Calu3 (cell line): ENCODE data around the gene ZC3H6. TPM values are rescaled to one million over a fixed set of nuclear protein-coding genes. Genes with fewer than 3 reads are reported as not detected.

Experiments used
- BruUV-seq: library from RNA; stranded (reverse); fragments of 400-500 nt; replicated peaks from 2 replicates; lab custom pipeline; 2021; lab: Mats Ljungman, UMichigan
- CTCF ChIA-PET: fragments of 300-600 bp; sonication (Branson Sonifier 250); formaldehyde crosslinking; loops from one replicate; lab custom pipeline; 2022; ENCODE audit warnings: antibody characterized with exemption; lab: Charles Lee
- DNase-seq: peaks from one replicate; pipeline ENCODE4 v3.0.0; 2022
- H3K27ac Mint-ChIP-seq: one replicate; pipeline ENCODE4 v1.8.0; 2022; ENCODE audit warnings: mixed read lengths; ENCODE audit not compliant: unreplicated experiment
- H3K27me3 Mint-ChIP-seq: one replicate; pipeline ENCODE4 v1.8.0; 2022; ENCODE audit warnings: mixed read lengths; ENCODE audit not compliant: unreplicated experiment
- H3K36me3 Mint-ChIP-seq: one replicate; pipeline ENCODE4 v1.8.0; 2022; ENCODE audit warnings: mild to moderate bottlenecking, moderate library complexity, mixed read lengths; ENCODE audit not compliant: insufficient read depth, unreplicated experiment
- H3K4me1 Mint-ChIP-seq: one replicate; pipeline ENCODE4 v1.8.0; 2022; ENCODE audit warnings: mild to moderate bottlenecking, low read depth, mixed read lengths; ENCODE audit not compliant: unreplicated experiment
- H3K4me3 Mint-ChIP-seq: one replicate; pipeline ENCODE4 v1.8.0; 2022; ENCODE audit warnings: mild to moderate bottlenecking, low read depth, moderate library complexity, mixed read lengths; ENCODE audit not compliant: unreplicated experiment
- H3K9me3 Mint-ChIP-seq: one replicate; pipeline ENCODE4 v1.8.0; 2022; ENCODE audit warnings: low read depth, mixed read lengths; ENCODE audit not compliant: unreplicated experiment
- intact Hi-C: fragments of 100-400 bp; cut with micrococcal nuclease; formaldehyde crosslinking; loops from one replicate; pipeline ENCODE4 v1.10.0; 2022; ENCODE audit not compliant: unreplicated experiment
- total RNA-seq: library from RNA; stranded (reverse); gene quantifications from 2 replicates; pipeline ENCODE4 v1.2.3, GENCODE V29; 2022
- TF ChIP-seq, protein P1 (sequence below): fragments of 200-600 bp; IDR thresholded peaks from one replicate; pipeline ENCODE4 v1.8.0; 2022; ENCODE audit warnings: antibody characterized with exemption; ENCODE audit not compliant: unreplicated experiment

Gene ZC3H6
- total RNA-seq, 1 experiment from 2014 or later = 4.4 TPM

- Mint-ChIP-seq H3K4me1 (peaks cover 8% of the 10 kb centered on the region), H3K27me3 (no peaks in the 10 kb centered on the region), H3K36me3 (peaks cover 15% of the 10 kb centered on the region), H3K27ac (no peak overlapping the region), H3K9me3 (no peaks in the 10 kb centered on the region), H3K4me3 (no peak overlapping the region)
- no TSS peak for BruUV-seq
- TF ChIP-seq, protein P1, sequence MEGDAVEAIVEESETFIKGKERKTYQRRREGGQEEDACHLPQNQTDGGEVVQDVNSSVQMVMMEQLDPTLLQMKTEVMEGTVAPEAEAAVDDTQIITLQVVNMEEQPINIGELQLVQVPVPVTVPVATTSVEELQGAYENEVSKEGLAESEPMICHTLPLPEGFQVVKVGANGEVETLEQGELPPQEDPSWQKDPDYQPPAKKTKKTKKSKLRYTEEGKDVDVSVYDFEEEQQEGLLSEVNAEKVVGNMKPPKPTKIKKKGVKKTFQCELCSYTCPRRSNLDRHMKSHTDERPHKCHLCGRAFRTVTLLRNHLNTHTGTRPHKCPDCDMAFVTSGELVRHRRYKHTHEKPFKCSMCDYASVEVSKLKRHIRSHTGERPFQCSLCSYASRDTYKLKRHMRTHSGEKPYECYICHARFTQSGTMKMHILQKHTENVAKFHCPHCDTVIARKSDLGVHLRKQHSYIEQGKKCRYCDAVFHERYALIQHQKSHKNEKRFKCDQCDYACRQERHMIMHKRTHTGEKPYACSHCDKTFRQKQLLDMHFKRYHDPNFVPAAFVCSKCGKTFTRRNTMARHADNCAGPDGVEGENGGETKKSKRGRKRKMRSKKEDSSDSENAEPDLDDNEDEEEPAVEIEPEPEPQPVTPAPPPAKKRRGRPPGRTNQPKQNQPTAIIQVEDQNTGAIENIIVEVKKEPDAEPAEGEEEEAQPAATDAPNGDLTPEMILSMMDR = no peak
- DNase-seq = no peak
- intact Hi-C loops = no loop called here
- CTCF ChIA-PET = interaction anchor here (1.0 kb wide), 1 partner anchor 180 kb away, joined by 3 read pairs; the partner anchor contains the start of gene RGPD8
These were observed 22.1 kb upstream of the ZC3H6 start for GRCh38 chr2:112253261-112253815.

- CTCF ChIA-PET = no interaction called here
- peak; percentile 96 for DNase-seq
- Mint-ChIP-seq H3K4me3 (peak within 1 kb of the TSS; percentile 76), H3K4me1 (peaks cover 8% of the 10 kb centered on the region), H3K36me3 (peaks cover 15% of the 10 kb centered on the region), H3K9me3 (no peaks in the 10 kb centered on the region), H3K27me3 (no peaks in the 10 kb centered on the region), H3K27ac (no peak within 1 kb of the TSS)
- TF ChIP-seq, protein P1 = peak; percentile 11
- intact Hi-C loops = no loop called here
- no TSS peak for BruUV-seq
These were observed 20.7 kb upstream of the ZC3H6 start, which contains the start of gene ZC3H8 for GRCh38 chr2:112254466-112255240. Gene ZC3H8 (minus strand): TSS chr2:112255042. CDS start chr2:112254981, 61 bp downstream.

DNA sequence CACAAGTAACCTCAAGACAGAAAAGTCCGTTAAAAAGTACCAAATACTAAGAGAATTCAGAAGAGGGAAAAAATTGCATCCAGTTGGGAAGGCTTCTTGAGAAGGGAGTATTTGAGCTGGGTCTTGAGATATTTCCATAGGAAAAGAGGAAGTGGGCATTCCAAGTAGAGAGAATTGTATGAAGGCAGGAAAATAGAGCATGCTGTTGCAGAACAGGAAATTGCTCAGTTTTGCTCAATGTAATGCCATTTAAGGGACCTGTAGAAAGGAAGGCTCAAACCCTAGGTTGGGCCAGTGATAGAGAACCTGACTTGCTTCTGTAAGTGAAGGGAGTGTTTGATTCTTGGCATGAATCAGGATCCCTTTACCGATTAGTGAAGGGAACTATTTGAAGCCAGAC is 19.5 kb upstream of the ZC3H6 start:
- CTCF ChIA-PET = no interaction called here
- BruUV-seq = no TSS peak
- intact Hi-C loops = no loop called here
- TF ChIP-seq, protein P1 = no peak
- Mint-ChIP-seq H3K36me3 (peaks cover 15% of the 10 kb centered on the region), H3K9me3 (no peaks in the 10 kb centered on the region), H3K27me3 (no peaks in the 10 kb centered on the region), H3K27ac (no peak overlapping the region), H3K4me1 (peaks cover 8% of the 10 kb centered on the region), H3K4me3 (no peak overlapping the region)
- DNase-seq = no peak

GRCh38 chr2:112256654-112257053 is 18.7 kb upstream of the ZC3H6 start:
- no peak for DNase-seq
- no peak overlapping the region for H3K27ac Mint-ChIP-seq
- intact Hi-C loops = no loop called here
- TF ChIP-seq, protein P1 = no peak
- peaks cover 8% of the 10 kb centered on the region for H3K4me1 Mint-ChIP-seq
- H3K9me3 Mint-ChIP-seq = no peaks in the 10 kb centered on the region
- no TSS peak for BruUV-seq
- no peaks in the 10 kb centered on the region for H3K27me3 Mint-ChIP-seq
- peaks cover 15% of the 10 kb centered on the region for H3K36me3 Mint-ChIP-seq
- no peak overlapping the region for H3K4me3 Mint-ChIP-seq
- CTCF ChIA-PET = no interaction called here
